GM19463 (cell line): ENCODE results near the gene PPIB.

Experiments used
- ATAC-seq: cut with Tn5 transposase; IDR thresholded peaks from one replicate; pipeline ENCODE4 v1.9.1; 2021; ENCODE audit warnings: mild to moderate bottlenecking, moderate library complexity; ENCODE audit not compliant: unreplicated experiment

Gene PPIB

DNA sequence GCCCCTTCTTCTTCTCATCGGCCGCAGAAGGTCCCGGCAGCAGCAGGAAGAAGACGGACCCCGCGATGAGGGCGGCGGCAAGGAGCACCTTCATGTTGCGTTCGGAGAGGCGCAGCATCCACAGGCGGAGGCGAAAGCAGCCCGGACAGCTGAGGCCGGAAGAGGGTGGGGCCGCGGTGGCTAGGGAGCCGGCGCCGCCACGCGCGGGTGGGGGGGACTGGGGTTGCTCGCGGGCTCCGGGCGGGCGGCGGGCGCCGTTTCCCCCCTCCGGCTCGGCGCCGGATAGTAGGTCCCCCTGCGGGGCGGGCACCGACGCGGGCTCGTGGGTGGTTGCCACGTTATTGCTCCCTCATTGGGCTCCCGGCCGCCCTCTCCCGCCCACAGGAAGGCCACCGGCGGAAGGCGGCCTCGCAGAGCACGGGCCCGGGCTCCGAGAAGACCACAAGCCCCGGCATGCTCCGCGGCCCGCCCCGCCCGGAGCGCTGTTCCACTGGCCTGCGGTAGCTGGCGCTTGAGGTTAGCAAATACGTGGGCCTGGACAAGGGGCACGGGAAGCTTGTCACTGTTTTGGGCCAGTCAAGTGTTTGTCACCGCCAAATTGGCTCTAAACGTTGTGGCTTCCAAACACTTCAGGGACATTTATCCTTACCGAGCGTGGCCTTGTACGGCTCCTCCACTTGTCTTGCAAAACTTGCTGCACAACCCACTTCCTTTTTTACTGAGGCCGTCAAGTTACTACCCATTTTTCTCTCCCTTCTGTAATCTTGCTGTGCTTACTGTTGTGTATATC, at the start of gene PPIB:
Gene PPIB (minus strand): TSS at position 154 of the 790 bp plus-strand sequence. CDS start 36 bp downstream, at position 118.
- peak; percentile 91 for ATAC-seq

DNA sequence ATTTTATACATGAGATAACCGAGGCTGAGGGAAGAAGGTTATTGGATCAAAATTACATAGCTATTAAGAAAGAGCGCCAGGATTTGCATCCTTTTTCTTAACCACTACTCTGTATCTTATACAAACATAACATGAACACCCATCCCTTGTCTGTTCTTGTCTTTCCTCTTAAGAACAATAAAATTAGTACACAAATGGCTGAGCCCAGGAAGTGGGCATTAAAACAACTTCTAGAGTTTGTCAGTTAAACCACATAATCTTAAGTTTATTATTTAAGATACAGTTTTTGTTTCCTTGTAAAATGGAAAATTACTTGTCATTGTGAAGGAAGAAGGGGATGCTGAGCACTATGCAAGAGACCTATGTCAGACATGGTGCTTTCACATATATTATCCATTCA, 48.9 kb upstream of the PPIB start:
- ATAC-seq: no peak

DNA sequence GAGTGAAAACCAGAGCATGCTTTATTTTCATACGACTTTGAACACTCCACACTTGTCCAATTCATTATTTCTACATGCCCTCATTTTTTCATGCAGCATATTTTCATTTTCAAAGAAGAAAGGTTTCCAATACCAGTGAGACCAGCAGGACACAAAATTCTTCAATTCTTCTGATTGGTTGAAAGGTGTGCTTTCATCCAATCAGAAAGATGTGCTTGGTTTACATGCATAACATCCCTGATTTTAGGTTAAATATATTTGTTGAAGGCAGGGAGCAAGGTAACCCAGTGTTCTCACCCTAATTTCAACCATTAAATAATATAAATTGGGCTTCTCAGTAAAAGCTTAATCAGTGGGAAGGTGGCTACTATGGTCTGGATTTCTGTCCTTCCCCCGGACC, 47.5 kb upstream of the PPIB start:
- ATAC-seq: no peak

DNA sequence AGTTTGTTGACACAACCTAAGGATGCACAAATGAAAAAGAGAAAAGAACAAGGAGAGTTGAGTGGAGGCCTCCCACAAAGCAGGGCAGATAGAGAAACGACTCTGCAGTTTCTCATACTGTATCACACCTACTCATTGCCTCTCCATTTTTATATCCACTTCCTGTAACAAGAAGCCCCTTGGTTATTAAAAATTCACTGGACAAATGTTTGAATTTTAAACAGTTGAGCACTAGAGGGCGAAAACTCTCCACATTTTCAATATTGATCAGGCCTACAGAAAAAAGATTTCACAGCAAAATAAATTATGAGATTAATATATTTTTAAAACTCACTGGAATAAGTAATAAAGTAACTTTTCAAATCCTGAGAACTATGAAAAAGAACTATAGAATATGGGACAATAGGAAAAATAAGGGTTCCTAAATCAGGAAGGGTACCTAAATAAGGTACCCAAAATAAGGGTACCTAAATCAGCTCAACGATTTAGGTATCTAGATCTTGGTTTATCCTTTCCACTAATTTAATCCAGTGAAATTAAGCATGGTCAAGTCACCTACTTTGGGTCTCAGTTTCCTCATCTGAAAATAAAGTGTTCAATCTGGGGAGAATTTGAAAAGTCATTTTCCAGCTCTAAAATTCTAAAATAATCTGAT, 47.0 kb upstream of the PPIB start:
- ATAC-seq: no peak

DNA sequence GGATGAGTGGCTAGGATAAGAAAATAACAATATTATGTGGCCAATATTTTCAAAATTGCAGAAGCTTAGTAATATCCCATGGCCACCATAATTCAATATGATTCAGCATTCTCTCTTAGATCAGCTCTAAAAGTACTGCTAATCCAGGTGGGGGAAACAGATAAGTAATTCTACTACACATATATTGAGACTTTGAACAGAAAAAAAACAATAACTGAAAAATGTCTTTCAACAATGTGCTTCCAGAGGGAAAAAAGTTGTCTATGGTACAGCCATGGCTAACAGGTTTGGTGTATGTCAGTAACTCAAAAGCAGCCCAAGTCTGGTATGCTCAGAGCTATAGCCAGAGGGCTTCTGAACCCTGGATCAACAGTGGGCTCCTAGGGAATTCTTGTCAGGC, 42.4 kb upstream of the PPIB start:
- ATAC-seq: no peak

DNA sequence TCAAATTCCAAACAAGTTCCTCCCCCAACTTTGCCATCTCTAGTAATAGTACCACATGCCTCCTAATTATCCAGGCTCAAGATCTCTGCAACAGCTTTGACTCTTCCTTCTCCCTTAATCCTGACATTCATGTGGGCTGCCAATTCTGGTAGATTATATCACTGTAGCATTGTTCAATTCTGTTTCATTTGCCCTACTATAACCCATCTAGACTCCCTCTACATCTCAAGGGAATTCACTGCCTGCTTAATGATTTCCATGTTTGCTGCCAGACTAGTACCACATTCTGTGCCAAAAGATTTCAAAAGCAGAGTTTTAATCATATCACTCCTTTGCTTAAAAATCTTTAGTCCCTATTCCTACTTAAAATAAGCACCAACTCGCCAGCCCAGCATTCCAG, 34.6 kb upstream of the PPIB start:
- ATAC-seq: no peak

DNA sequence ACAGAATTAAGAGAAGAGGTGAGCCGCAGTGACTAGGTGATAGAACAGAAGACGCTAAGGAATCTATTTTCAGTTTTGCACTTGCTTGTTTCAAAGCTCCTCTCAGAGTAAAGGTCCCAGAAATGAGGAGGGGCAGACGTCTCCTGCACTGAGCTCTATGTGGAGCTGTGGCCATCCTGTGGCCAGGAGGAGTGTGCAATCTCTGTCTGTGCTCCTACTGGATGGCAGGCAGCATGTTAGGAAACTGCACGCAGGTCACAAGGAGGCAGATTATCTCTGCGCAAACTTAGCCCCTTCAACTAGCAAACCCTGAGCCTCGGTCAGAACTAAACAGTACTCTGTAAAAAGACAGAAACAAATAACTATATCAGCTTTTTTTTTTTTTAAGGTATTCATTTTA, 31.1 kb upstream of the PPIB start:
- no peak for ATAC-seq

DNA sequence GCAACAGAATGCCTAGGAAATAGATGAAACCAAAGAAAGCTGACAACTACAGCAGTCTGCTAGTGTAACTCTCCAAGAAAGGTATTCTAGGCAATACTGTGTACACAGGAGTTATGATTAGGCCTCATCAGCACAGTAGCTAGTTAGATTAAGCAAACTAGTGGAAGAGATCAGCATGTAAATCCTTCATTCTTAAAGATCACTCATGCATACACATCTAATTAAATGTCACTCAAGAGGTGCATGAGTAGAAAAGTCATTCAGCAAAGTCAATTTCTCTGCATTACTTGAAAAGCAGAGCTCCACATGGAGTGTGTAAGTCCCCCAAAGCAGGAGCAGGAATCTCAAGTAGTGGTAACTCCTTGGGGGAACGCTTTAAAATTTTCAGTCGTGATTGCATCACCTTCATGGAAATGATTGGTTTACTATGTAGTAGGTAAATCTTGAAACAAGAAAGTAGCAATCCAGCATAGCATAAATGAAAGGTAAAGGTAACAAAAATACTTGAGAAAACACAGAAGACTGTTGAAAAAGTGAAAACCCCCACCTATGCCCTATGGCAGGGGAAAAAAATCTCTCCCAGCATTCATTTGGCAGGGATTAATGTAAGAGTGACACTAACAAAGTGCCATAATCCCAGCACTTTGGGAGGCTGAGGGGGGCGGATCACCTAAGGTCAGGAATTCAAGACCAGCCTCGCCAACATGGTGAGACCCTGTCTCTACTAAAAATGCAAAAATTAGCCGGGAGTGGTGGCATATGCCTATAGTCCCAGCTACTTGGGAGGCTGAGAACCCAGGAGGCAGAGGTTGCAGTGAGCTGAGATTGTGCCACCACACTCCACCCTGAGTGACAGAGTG, 29.4 kb upstream of the PPIB start:
- no peak for ATAC-seq

DNA sequence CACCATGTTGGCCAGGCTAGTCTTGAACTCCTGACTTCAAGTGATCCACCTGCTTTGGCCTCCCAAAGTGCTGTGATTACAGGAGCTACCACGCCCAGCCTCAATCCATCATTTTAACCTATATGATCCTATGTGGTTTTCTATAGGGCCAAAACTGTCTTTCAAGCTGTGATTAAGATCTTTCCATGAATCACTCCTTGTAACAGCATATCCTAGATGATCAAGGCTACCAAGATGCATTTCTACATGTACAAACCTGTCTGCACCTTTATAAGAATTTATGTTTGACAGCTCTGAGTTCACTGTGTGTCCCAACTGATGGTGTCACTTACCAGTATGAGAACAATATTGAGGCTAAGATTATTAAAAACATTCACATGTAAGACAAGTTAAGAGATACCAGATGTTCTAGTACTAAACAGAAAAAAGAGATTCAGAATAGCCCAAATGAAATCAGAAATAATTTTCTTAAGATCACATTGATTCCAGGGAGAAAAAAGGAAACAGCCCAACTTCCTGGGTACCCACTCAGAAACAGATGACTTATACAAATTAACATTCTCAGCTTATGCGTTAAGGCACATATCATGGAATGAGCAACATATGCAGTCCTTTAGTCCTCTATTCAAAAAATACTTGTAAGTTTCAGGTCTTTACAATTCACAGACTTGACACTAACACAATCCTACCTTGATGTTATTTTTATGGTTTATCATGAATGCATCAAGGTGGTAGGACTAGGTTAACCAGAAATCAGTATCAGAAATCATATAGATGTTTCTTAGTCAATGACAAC, 24.8 kb upstream of the PPIB start:
- ATAC-seq: no peak

DNA sequence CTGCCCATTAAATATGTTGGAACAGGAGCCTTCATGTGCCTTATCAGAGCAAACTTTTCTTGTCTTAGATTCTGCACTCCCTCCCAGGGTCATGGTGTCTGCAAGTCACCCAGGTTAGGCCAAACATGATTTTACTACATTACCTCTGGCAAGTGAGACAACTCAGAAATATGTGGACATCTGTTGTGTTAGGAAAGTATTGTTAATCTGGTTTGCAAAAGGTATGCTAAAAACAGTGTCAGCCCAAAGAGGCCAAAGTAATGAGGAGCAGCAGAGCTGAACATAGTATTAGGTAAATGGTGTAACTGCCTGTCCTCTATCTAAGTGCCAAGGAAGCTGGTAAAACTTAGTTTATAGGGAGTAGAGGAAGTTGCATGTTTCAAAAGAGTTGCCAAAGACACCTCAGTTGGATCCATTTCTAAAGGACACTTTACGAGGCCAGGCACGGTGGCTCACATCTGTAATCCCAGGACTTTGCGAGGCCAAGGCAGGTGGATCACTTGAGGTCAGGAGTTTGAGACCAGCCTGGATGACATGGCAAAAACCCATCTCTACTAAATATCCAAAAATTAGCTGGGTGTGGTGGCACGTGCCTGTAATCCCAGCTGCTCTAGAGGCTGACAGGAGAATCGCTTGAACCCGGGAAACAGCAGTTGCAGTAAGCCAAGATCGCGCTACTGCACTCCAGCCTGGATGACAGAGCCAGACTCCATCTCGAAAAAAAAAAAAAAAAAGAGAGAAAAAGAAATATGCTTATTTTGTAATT, 22.5 kb upstream of the PPIB start:
- no peak for ATAC-seq

DNA sequence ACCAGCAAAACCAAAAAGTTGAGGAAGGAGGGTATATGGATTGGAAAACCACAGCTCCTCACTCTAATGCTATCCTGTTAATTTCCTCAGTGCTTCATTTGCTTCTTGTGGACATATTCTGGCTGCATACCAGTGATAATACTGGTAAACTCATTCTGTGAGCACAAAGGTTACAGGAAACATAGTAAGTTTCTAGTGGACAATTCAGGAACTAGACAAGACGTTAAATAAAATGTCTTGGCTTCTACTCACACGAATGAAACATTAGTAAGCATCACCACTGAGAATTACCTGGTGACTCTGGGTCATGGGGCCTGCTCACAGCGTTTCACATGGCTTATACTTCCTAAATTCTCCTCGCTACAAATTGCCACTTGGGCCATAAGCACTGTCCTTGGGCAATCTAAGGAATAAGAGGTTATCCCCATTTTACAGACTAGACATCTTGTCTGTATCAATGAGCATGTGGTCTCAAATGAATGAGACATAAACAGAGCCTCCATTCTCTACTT, 20.1 kb upstream of the PPIB start:
- ATAC-seq: no peak

DNA sequence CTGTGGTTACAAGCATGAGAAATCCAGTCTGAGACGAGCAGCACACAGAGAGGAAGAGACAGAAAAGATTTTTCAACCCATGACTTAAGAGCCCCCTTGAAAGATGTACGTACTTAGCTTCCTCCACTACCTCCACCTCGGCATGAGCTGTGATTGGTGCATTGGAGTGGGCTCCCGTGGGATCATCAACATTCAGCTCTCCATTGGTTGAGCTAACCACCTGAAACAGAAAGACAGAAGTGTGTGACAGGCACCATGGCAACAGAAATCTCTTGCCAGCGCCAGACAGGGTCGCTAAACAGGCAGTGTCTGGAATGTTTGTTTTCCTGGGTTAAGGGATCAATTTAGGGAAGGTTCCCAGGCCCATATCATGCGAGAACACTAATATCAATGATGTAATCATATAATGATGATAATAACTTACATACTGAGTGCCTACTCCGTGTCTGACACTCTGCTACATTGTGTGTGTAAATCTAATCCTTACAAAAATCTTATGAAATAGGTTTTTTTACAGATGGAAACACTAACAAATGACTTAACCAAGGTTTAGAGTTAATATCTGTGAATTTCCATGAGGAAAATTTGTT, 17.5 kb upstream of the PPIB start:
- ATAC-seq: peak; percentile 83

DNA sequence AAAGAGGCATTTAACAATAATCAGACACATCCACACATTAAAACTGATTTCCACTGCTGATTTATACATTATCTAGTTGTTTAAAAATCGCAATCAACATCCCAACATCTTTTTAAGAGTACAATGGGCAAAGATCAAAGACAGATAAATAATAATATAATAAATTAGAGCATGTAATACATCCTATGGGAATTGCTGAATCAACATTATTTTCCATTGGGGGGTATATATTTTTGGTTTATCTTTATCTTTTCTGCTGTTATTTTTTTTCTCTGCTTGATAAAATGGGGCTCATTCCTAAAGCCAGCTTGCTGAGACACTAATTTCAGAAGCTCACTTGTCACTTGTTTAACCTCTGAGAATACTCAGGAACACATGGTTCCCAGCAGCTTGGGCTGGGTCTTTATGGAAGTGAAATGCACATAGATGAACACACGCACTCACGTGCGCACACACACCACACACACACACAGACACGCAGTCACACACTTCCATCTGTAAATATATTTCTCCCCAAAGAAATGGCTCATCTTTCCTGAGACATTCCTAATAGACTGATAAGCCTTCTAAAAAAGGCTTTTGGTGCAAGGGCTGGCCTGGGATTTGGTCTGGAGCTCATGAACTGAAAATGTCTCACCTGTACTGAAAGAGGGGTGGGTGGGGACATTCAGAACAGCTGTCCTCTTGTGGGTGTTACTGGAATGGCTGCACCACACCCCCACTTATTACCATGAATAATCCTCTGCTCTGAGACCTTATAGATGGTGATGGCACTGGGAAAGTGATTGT, 3.5 kb upstream of the PPIB start:
- ATAC-seq: no peak

DNA sequence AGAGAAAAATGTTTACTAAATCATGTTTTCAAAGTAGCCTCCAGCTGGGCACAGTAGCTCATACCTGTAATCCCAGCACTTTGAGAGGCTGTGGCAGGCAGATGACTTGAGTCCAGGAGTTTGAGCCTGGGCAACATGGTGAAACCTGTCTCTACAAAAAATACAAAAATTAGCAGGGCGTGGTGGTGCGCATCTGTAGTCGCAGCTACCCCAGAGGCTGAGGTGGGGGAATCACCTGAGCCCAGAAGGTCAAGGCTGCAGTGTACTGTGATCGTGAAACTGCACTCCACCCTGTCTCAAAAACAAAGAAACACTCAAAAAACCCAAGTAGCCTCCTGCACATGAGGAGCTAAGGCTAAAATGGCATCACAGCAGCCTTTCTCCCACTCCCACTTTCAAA, 1.6 kb upstream of the PPIB start:
- no peak for ATAC-seq

DNA sequence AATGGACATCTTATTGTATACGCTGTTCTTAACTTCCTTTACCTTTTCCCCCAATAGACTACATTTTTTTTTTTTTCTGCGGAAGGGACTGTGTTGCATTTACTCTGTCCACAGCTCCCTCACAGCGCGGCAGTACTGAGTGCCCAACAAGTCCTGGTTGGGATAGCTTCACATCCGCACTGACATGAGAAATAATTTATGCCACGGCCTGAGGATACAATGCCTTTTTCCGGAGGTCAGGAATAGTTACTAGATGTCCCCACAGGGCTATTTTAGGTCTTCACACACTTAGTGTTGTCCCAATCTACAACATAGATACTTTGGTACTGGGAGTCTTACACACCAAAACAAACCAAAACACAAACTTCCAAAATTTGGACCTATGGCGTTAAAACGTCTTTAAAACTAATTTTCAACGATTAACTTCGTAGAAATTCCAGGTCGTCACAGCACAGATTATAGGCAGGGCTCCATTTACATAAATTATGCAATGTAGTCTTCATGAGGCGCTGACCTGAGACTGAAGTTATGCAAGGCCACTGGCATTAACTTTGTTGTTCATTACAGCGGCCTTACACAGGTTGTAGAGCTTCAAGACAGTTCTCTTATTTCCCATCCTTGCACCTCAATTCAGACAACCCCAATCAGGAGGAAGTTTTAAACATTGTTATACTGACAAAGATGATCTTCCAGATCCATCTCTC, 989 bp upstream of the PPIB start:
- no peak for ATAC-seq

DNA sequence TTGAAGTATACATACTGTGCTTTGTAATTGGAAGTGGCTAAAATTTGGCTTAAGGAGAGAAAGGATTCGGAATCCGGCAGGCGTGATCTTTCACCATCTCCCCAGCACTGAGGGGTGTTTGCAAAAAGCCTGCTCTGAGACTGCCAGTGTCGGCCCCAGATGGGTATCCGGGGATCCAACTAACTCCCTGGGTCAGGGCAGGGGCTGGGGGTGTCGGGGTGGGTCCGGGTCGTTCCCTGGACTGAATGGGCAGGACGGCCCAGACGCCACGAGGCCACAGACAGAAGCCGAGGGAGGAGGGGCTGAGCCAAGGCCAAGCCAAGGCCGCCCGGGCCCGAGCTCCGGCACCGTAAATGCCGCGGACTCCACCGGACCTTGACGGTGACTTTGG, 349 bp downstream of the PPIB start:
- ATAC-seq: peak; percentile 7

DNA sequence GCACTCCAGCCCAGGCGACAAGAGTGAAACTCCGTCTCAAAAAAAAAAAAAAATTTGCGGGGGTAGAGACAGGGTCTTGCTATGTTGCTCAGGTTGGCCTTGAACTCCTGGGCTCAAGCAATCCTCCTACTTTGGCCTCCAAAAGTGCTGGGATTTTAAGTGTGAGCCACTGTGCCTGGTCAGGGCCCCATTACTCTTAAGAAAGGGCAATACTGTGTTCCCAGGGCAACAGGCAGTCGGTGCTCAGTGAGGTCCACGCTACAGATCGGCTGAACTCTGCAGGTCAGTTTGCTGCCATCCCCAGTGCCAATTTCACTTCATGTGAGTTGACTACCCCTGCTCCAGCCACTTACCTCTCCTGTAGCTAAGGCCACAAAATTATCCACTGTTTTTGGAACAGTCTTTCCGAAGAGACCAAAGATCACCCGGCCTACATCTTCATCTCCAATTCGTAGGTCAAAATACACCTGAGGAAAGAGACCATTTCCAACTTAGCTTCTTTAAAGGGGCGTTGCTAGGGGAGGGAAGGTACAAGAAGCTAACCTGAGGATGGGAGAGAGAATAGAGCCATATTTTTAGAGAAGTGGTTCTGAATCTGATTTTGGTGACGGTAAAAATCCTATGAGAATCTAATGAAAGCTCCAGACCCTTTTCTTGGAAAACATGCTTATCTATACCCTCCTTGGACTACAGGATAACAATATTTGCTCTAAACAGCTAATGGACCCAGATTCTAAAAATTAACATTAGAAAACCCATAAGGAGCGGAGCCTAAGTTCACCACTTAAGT, 939 bp downstream of the PPIB start:
- no peak for ATAC-seq
